Kidney epithelial cell (primary cell): Measurements from ENCODE around the gene CD163L1. TPM values are rescaled to one million over a fixed set of nuclear protein-coding genes. Genes with fewer than 3 reads are reported as not detected.
A peak's percentile ranks its signal among the peaks of the same experiment; 100 is the strongest.

ENCODE experiments used
- DNase-seq: peaks from one replicate; pipeline ENCODE4 v3.0.0-alpha.2; 2010; ENCODE audit warnings: low read depth
- H3K27me3 ChIP-seq: 2 replicates; pipeline ENCODE4 v1.6.0; 2011; ENCODE audit warnings: low read length; ENCODE audit not compliant: control insufficient read depth, insufficient read depth
- H3K36me3 ChIP-seq: 2 replicates; pipeline ENCODE4 v1.5.1; 2011; ENCODE audit warnings: low read length; ENCODE audit not compliant: control insufficient read depth, insufficient read depth
- H3K4me3 ChIP-seq: 2 replicates; pipeline ENCODE4 v1.5.1; 2011; ENCODE audit warnings: low read depth, mild to moderate bottlenecking, control low read depth, low read length
- CTCF ChIP-seq: IDR thresholded peaks from 2 replicates; pipeline ENCODE4 v1.5.1; 2011; ENCODE audit warnings: mild to moderate bottlenecking, moderate library complexity, low read length, control low read depth, inconsistent platforms; ENCODE audit not compliant: insufficient read depth, poor library complexity, severe bottlenecking
- total RNA-seq: library from RNA; depleted of rRNA; stranded (reverse); fragments of >200 nt; gene quantifications from 2 replicates; pipeline ENCODE4 v1.2.3, GENCODE V29; 2015

The CD163L1 gene
- total RNA-seq, 1 donor from 2014 or later, result 0.08 TPM

- no peak for DNase-seq
- H3K4me3 ChIP-seq, result no peak overlapping the region
- no peaks in the 10 kb centered on the region for H3K36me3 ChIP-seq
- TF ChIP-seq CTCF, result peak; percentile 31
- no peaks in the 10 kb centered on the region for H3K27me3 ChIP-seq
These were observed 69.4 kb downstream of the CD163L1 start for GRCh38 chr12:7374423-7375144.

- Histone ChIP-seq H3K36me3 (no peaks in the 10 kb centered on the region), H3K27me3 (no peaks in the 10 kb centered on the region), H3K4me3 (no peak overlapping the region)
- no peak for DNase-seq
- TF ChIP-seq CTCF, result no peak
These were observed 70.7 kb downstream of the CD163L1 start for GRCh38 chr12:7373226-7373625.

- no peaks in the 10 kb centered on the region for H3K27me3 ChIP-seq
- H3K36me3 ChIP-seq, result no peaks in the 10 kb centered on the region
- DNase-seq, result no peak
- H3K4me3 ChIP-seq, result no peak overlapping the region
- TF ChIP-seq CTCF, result no peak
These were observed 74.7 kb downstream of the CD163L1 start for GRCh38 chr12:7369274-7369729.

GRCh38 chr12:7362734-7363133 lies 81.2 kb downstream of the CD163L1 start:
- no peaks in the 10 kb centered on the region for H3K36me3 ChIP-seq
- no peak overlapping the region for H3K4me3 ChIP-seq
- no peak for TF ChIP-seq CTCF
- no peaks in the 10 kb centered on the region for H3K27me3 ChIP-seq
- no peak for DNase-seq

- TF ChIP-seq CTCF, result no peak
- no peak for DNase-seq
- Histone ChIP-seq H3K4me3 (no peak overlapping the region), H3K27me3 (no peaks in the 10 kb centered on the region), H3K36me3 (no peaks in the 10 kb centered on the region)
These were observed 82.7 kb downstream of the CD163L1 start for GRCh38 chr12:7361265-7361664.

- Histone ChIP-seq H3K27me3 (no peaks in the 10 kb centered on the region), H3K4me3 (no peak overlapping the region), H3K36me3 (no peaks in the 10 kb centered on the region)
- DNase-seq, result no peak
- TF ChIP-seq CTCF, result no peak
These were observed 89.4 kb downstream of the CD163L1 start for GRCh38 chr12:7354529-7354928.
